ENCODE results near the gene ANGPTL4.

Gene ANGPTL4

GRCh38 chr19:8393871-8394250 lies 29.9 kb downstream of the ANGPTL4 start:
- TF ChIP-seq GABPA (IDR thresholded peaks at IDR 0.05; ENCODE audit: low read depth) (no peak), REST (IDR thresholded peaks at IDR 0.05; ENCODE audit: insufficient replicate concordance, low read depth) (no peak), SPI1 (IDR thresholded peaks at IDR 0.05; ENCODE audit: borderline replicate concordance, low read depth) (no peak), CTCF (IDR thresholded peaks at IDR 0.05; ENCODE audit: insufficient read depth, low read length) (no peak), POLR2AphosphoS5 (IDR thresholded peaks at IDR 0.05; ENCODE audit: low read depth) (no peak)
- DNase-seq (ENCODE audit: low read depth in 1 of 2, low spot score in 1 of 2): no peak
- Histone ChIP-seq H3K27me3 (ENCODE audit: insufficient read depth, poor library complexity, severe bottlenecking) (no peaks in the 10 kb centered on the region), H3K27ac (replicated peaks) (no peak overlapping the region), H3K4me3 (replicated peaks; ENCODE audit: insufficient read depth, low read length) (no peak overlapping the region)

DNA sequence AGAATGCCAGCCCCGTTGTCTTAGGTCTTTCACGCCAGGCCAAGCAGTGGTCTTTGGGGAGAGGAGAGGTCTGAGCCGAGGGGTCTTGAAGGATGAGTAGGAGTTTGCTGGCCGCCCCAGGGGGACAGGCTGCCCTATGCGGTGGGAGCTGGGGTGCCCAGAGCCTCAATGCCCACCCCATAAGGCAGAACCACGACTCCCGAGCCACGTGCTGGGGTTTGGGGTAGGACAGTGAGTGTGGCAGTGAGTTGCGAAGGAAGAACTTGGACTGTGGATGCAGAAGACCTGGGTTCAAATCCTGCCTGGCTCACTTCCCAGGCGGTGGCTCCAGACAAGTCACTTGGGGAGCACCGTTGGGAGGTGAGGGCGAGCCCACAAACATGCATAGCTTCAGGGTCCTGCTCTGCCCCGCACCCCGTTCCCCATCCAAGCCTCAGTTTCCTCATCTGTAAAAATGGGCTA lies 31.7 kb downstream of the ANGPTL4 start:
- Histone ChIP-seq H3K4me3 (replicated peaks; ENCODE audit: insufficient read depth, low read length) (no peak overlapping the region), H3K27ac (replicated peaks) (no peak overlapping the region), H3K27me3 (ENCODE audit: insufficient read depth, poor library complexity, severe bottlenecking) (no peaks in the 10 kb centered on the region)
- no peak for DNase-seq (ENCODE audit: low read depth in 1 of 2, low spot score in 1 of 2)
- no peak for TF ChIP-seq REST (IDR thresholded peaks at IDR 0.05; ENCODE audit: insufficient replicate concordance, low read depth)
- TF ChIP-seq SPI1 (IDR thresholded peaks at IDR 0.05; ENCODE audit: borderline replicate concordance, low read depth): no peak

DNA sequence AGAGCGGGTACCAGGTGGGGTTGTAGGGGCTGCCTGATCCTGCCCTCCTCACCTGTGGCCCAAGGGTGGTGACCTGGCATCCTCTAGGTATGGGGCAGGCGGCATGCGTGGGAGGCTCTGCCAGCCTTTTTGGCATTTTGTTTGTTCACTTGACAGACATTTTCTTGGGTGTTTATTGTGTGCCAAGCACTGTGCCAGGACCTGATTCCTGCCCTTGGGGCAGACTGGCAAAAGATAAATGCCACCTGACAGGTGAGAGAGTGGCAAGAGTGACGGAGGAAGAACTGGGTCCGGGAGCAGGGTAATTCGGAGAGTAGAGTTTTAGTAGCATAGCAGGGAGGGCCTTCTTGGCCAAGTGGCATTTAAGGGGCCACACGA lies 32.2 kb downstream of the ANGPTL4 start:
- Histone ChIP-seq H3K27ac (replicated peaks) (no peak overlapping the region), H3K27me3 (ENCODE audit: insufficient read depth, poor library complexity, severe bottlenecking) (no peaks in the 10 kb centered on the region), H3K4me3 (replicated peaks; ENCODE audit: insufficient read depth, low read length) (no peak overlapping the region)
- DNase-seq (ENCODE audit: low read depth in 1 of 2, low spot score in 1 of 2): no peak
- TF ChIP-seq SPI1 (IDR thresholded peaks at IDR 0.05; ENCODE audit: borderline replicate concordance, low read depth) (no peak), CTCF (IDR thresholded peaks at IDR 0.05; ENCODE audit: insufficient read depth, low read length) (no peak), GABPA (IDR thresholded peaks at IDR 0.05; ENCODE audit: low read depth) (no peak), REST (IDR thresholded peaks at IDR 0.05; ENCODE audit: insufficient replicate concordance, low read depth) (no peak), POLR2AphosphoS5 (IDR thresholded peaks at IDR 0.05; ENCODE audit: low read depth) (no peak)
